Effector memory CD8-positive, alpha-beta T cell (primary cell): ENCODE results near the gene CPA5.

ENCODE experiments used
- ATAC-seq: fragments of 150-1000 bp; cut with Tn5 transposase; replicated peaks from 2 replicates; pipeline ENCODE4 v1.10.0; 2021; ENCODE audit warnings: mild to moderate bottlenecking, moderate library complexity
- DNase-seq, 3 experiments: peaks; one replicate each; pipeline ENCODE4 v3.0.0; 2021
- H3K27ac Mint-ChIP-seq, 2 donors: one replicate each; pipeline ENCODE4 v1.8.0; 2022; ENCODE audit warnings: mild to moderate bottlenecking in 2 of 2, mixed read lengths in 2 of 2, moderate library complexity in 2 of 2
- H3K27me3 Mint-ChIP-seq, 2 donors: one replicate each; pipeline ENCODE4 v1.8.0; 2022; ENCODE audit warnings: mixed read lengths in 2 of 2
- H3K36me3 Mint-ChIP-seq: one replicate; pipeline ENCODE4 v1.8.0; 2022; ENCODE audit warnings: mild to moderate bottlenecking, moderate library complexity, mixed read lengths; ENCODE audit not compliant: insufficient read depth
- H3K4me1 Mint-ChIP-seq, 2 donors: one replicate each; pipeline ENCODE4 v1.8.0; 2022; ENCODE audit warnings: low read depth in 2 of 2, mixed read lengths in 2 of 2
- H3K4me3 Mint-ChIP-seq, 2 donors: one replicate each; pipeline ENCODE4 v1.8.0; 2022; ENCODE audit warnings: mild to moderate bottlenecking in 2 of 2, mixed read lengths in 2 of 2, moderate library complexity in 2 of 2
- H3K9me3 Mint-ChIP-seq, 2 donors: one replicate each; pipeline ENCODE4 v1.8.0; 2022; ENCODE audit warnings: mixed read lengths in 2 of 2
- total RNA-seq, 9 experiments: gene quantifications; one replicate each; lab custom pipeline; 2026; lab: John Stamatoyannopoulos, UW

CPA5 gene, protein sequence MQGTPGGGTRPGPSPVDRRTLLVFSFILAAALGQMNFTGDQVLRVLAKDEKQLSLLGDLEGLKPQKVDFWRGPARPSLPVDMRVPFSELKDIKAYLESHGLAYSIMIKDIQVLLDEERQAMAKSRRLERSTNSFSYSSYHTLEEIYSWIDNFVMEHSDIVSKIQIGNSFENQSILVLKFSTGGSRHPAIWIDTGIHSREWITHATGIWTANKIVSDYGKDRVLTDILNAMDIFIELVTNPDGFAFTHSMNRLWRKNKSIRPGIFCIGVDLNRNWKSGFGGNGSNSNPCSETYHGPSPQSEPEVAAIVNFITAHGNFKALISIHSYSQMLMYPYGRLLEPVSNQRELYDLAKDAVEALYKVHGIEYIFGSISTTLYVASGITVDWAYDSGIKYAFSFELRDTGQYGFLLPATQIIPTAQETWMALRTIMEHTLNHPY
- total RNA-seq, result 0 to 0.72 (median 0.11) reads per million in 9 experiments

DNA sequence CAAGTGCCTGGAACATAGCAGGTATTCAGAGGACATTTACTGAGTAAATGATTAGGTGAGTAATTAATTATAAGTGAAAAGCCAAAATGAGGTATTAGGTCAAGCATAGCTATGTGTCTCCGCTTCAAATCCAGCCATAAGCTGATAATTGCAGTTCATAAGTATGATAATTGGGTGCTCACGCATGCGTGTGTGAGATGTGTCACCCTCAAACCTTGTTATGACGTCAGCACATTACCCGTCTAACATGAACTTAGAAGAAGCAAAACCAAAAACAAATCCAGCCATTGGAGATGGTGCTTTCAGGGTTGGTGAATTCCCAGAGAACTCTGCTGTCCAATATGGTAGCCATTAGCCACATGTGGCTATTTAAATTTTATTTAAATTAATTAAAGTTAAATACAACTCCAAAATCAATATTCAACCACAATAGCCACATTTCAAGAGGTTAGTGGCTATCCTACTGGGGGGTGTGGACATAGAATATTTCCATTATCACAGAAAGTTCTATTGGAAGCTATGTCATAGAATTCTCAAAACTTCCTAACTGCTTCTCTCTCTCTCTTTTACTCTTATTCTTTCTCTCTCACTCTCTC is at the start of gene CPA5:
TSS of gene CPA5 (plus strand) at position 546 of the 596 bp plus-strand sequence. CDS start 1,670 bp downstream, outside the sequence.
- DNase-seq (no peak), ATAC-seq (no peak)
- H3K36me3 Mint-ChIP-seq, result peaks cover 3% of the 10 kb centered on the region
- no peak within 1 kb of the TSS for H3K4me3 Mint-ChIP-seq
- H3K4me1 Mint-ChIP-seq, result no peaks in the 10 kb centered on the region
- H3K27me3 Mint-ChIP-seq, result peaks cover 22 to 36% of the 10 kb centered on the region in 2 donors
- H3K27ac Mint-ChIP-seq, result no peak within 1 kb of the TSS
- no peaks in the 10 kb centered on the region for H3K9me3 Mint-ChIP-seq

DNA sequence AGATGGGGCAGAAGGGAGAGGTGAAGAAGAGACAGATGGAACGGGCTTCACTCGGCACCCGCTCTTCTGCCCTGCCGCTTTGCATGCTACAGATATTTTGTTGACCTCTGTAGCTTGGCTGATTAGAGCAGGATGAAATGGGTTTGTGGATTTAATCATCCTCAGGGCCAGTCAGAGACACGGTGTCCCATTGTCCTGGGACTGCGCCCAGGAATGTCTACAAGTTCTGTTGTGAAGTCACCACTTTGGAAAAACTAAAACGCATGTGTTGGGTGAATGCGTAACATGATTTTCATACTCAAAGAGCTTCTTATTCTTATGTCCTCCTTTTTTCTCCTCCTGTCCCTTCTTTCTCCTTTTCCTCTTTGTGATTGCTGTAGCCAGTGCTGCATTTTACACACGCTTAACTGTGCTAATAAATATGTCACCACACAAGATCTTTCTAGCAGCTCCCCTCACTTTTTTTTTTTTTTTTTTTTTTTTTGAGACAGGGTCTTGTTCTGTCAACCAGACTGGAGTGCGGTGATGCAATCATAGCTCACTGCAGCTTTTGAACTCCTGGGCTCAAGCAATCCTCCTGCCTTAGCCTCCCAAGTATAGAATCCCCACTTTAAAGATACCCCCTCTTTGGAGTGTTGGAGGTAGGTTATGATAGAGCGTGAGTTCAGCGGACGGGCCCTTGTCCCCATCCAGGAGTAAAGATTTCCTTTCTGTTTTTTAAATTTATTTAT is 48.2 kb upstream of the CPA5 start:
- no peak overlapping the region for H3K4me3 Mint-ChIP-seq
- no peaks in the 10 kb centered on the region for H3K4me1 Mint-ChIP-seq
- H3K9me3 Mint-ChIP-seq, result no peaks in the 10 kb centered on the region
- no peak overlapping the region for H3K27ac Mint-ChIP-seq
- H3K36me3 Mint-ChIP-seq, result no peaks in the 10 kb centered on the region
- ATAC-seq (no peak), DNase-seq (no peak)
- H3K27me3 Mint-ChIP-seq, result peaks cover 32 to 63% of the 10 kb centered on the region in 2 donors

DNA sequence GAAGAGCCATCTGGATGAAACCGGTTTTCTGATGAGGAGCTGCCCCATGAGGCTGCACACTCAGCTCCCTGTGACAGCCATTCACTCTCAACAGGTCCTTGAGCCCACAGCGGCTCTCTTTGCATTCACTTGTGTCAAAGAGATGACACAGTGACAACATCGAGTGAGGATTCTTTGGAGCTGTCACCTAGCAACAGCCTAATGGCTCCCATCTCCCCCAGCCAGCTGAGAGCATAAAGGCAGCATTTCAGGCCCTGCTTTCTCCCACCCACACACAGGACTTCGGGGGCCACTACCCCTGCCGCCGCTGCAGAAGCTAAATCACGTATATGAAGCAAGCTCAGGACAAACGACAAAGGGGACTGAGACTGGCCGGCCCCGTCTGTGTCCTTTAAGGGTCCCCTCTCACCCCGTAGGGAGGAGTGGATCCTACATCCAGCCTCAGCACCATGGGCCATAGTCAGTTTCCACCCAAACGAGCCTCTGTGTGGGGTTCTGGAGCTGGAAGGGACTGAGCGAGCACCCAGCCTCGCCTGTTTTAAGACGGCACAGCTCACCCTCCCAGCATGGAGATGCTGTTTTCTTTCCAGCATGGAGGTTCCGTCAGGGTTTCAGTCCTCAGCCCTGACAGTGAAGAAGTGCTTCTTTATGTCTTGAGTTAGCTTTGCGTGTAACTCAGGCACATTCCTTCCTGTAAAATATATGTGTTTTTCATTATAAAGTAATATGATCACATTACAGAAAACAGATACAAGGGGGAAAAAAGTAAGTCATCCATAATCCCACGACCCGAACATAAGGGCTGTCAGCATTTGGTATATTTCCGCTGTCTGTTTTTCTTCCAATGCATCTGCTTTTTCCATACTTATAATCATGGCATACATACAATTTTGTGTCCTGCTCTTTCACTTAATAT is 46.7 kb upstream of the CPA5 start:
- Mint-ChIP-seq H3K36me3 (no peaks in the 10 kb centered on the region), H3K4me3 (no peak overlapping the region), H3K9me3 (no peaks in the 10 kb centered on the region)

DNA sequence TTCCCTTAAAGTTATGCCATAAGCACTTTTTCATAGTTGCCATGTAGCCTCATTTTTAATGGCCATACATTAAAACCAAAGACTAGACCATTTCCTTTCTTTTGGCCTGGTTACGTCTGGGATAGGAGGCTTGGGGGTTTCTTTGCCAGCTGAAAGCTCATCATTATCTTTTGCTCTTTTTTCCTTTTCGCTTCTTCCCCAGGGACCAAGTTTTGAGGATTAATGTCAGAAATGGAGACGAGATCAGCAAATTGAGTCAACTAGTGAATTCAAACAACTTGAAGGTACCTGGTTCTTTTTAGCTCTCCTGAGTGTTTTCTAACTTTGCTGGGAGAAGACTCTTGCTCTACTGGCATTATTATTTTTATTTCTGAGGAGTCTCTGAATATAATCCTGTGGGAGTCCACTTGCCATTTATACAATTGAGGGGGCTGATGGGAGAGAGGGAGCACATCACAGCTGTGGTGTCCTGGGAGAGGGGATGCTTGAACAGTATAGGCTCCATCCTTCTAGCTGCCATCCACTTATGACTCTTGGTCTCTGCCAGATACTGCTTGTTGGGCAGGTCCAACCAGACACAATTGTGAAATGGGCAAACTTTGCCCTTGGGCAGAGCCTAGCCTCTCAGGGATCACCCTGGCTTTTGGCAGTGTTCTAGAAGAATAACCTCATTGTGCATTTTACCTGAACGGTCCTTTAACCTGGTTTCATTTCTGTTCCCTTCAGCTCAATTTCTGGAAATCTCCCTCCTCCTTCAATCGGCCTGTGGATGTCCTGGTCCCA is 45.9 kb upstream of the CPA5 start:
- Mint-ChIP-seq H3K36me3 (no peaks in the 10 kb centered on the region), H3K9me3 (no peaks in the 10 kb centered on the region), H3K4me1 (no peaks in the 10 kb centered on the region), H3K27me3 (peaks cover 37 to 78% of the 10 kb centered on the region in 2 donors), H3K4me3 (no peak overlapping the region), H3K27ac (no peak overlapping the region)
- ATAC-seq, result no peak
- no peak for DNase-seq

More for the DNA sequence above, 46.7 kb upstream of the CPA5 start:
- Mint-ChIP-seq H3K27ac (no peak overlapping the region), H3K27me3 (peaks cover 37 to 75% of the 10 kb centered on the region in 2 donors), H3K4me1 (no peaks in the 10 kb centered on the region)
- ATAC-seq, result no peak
- DNase-seq, result no peak

DNA sequence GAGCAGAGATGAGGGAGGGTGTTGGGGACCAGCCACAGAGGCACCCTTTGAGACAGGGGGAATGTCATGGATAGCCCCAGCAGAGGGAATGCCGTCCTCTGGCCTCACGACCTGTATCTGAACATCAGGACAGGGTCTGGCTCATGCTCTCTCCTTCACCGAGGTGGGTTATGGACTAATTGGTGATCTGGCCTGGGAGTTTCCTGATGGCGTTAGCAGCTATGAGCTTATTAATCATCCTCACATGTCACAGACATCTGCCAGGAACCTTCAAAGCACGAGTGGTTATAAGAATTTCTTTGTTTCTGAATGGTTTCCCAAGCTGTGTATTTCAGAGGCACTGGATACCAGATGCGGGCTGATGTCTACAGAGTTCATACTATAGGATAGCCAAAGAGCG is 44.8 kb upstream of the CPA5 start:
- no peak for ATAC-seq
- Mint-ChIP-seq H3K4me1 (no peaks in the 10 kb centered on the region), H3K27me3 (peaks cover 45 to 85% of the 10 kb centered on the region in 2 donors), H3K9me3 (no peaks in the 10 kb centered on the region), H3K4me3 (no peak overlapping the region), H3K27ac (no peak overlapping the region), H3K36me3 (no peaks in the 10 kb centered on the region)
- no peak for DNase-seq

DNA sequence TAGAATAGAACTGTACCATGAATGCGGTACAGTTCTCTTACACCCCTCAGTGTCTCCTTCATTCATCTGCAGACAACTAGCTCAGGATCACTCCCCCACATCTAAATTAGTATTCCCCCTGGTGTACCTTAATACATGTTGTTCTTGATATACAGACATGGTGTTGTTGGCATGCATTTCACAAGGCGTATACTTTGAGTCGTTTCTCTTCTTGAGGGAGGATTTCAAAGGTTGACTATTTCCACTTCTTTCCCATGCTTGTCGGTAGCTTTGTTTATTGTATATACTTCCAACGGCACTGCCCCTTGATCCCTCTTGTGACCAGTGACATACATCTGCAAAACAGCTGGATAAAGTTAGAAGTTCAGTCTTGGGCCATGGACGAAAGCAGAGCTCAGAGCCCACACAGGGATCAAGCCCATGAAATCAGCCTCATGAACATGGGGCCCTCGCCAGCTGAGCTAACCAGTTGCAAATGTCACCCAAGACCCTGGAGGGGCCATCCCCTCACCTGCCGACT is 43.1 kb upstream of the CPA5 start:
- no peaks in the 10 kb centered on the region for H3K9me3 Mint-ChIP-seq
- no peaks in the 10 kb centered on the region for H3K4me1 Mint-ChIP-seq
- H3K4me3 Mint-ChIP-seq, result no peak overlapping the region
- H3K36me3 Mint-ChIP-seq, result no peaks in the 10 kb centered on the region
- H3K27me3 Mint-ChIP-seq, result peaks cover 48 to 81% of the 10 kb centered on the region in 2 donors
- no peak for ATAC-seq
- peak overlapping the region in 1 of 2 donors; percentile 59 for H3K27ac Mint-ChIP-seq
- no peak for DNase-seq

DNA sequence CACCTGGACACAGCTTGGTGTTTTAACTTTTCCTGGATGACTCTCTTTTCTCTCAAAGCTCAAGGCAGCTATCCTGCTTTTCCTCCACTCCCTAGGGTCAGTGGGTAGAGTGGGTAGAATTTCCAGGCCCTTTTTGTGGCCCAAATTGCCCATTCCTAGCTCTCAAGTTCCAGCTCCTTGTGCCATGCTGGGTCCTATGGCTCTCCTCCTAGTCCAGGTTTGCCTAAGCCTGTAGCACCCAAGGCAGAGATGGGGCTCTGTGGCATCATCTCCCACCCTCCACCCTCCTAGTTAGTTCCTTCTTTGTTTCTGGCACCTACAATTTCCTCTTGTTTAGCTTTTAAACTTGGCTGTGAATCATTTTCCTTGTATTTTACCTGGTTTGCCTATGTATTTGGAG is 42.0 kb upstream of the CPA5 start:
- DNase-seq (no peak), ATAC-seq (no peak)
- peaks cover 48 to 72% of the 10 kb centered on the region in 2 donors for H3K27me3 Mint-ChIP-seq
- H3K36me3 Mint-ChIP-seq, result no peaks in the 10 kb centered on the region
- no peaks in the 10 kb centered on the region for H3K4me1 Mint-ChIP-seq
- no peaks in the 10 kb centered on the region for H3K9me3 Mint-ChIP-seq
- no peak overlapping the region for H3K4me3 Mint-ChIP-seq
- H3K27ac Mint-ChIP-seq, result no peak overlapping the region

DNA sequence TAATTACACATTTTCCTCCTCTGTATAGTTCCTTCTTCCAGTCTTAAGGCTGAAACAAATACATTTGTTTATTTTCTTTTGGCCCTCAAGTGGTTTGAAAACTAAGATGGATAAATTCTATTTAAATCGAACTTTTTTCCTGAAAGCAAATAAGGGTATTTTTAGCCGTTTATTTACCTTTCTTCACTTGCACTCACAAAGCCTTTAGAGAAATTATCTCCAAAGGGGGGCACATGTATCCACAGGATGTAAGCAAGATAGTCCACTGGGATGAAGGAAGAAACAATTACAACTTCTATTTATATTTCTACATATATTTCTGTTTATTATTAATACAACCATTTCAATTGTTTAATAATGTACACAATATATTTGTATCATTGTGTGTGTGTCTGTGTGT is 41.5 kb upstream of the CPA5 start:
- Mint-ChIP-seq H3K27me3 (peaks cover 48 to 68% of the 10 kb centered on the region in 2 donors), H3K4me3 (no peak overlapping the region), H3K9me3 (no peaks in the 10 kb centered on the region), H3K36me3 (no peaks in the 10 kb centered on the region), H3K4me1 (no peaks in the 10 kb centered on the region), H3K27ac (no peak overlapping the region)
- no peak for ATAC-seq
- no peak for DNase-seq

DNA sequence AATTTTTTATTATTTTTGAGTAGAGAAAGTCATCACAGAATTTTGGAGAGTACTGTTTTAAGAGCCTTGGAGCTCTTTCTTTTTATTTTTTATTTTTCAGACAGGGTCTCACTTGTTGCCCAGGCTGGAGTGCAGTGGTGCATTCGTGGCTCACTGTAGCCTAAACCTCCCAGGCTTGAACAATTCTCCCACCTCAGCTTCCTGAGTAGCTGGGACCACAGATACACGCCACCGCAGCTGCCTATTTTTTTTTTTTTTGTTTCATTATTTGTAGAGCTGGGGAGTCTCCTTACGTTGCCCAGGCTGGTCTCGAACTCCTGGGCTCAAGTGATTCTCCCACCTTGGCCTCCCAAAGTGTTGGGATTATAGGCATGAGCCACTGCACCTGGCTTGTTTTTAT is 41.1 kb upstream of the CPA5 start:
- no peak overlapping the region for H3K27ac Mint-ChIP-seq
- no peak for ATAC-seq
- no peaks in the 10 kb centered on the region for H3K36me3 Mint-ChIP-seq
- no peaks in the 10 kb centered on the region for H3K9me3 Mint-ChIP-seq
- H3K27me3 Mint-ChIP-seq, result peaks cover 45 to 63% of the 10 kb centered on the region in 2 donors
- no peaks in the 10 kb centered on the region for H3K4me1 Mint-ChIP-seq
- DNase-seq, result no peak
- H3K4me3 Mint-ChIP-seq, result no peak overlapping the region

DNA sequence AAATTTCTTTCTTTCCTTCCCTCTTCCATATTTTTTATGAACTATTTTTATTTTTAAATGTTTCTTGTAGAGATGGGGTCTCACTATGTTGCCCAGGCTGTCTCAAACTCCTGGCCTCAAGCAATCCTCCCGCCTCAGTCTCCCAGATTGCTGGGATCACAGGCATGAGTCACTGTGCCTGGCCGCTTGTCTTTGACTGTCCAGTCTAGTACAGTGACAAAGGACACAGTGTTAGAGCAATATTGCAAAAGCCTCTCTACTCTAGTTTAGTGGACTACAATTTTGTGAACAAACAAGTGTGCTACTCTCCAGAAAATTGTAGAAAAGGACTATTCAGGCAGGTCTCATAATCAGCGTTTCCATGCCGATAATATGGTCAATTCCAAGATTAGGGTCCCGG is 40.6 kb upstream of the CPA5 start:
- Mint-ChIP-seq H3K4me1 (no peaks in the 10 kb centered on the region), H3K36me3 (no peaks in the 10 kb centered on the region), H3K9me3 (no peaks in the 10 kb centered on the region), H3K4me3 (no peak overlapping the region), H3K27me3 (peaks cover 41 to 59% of the 10 kb centered on the region in 2 donors), H3K27ac (no peak overlapping the region)
- DNase-seq (no peak), ATAC-seq (no peak)

DNA sequence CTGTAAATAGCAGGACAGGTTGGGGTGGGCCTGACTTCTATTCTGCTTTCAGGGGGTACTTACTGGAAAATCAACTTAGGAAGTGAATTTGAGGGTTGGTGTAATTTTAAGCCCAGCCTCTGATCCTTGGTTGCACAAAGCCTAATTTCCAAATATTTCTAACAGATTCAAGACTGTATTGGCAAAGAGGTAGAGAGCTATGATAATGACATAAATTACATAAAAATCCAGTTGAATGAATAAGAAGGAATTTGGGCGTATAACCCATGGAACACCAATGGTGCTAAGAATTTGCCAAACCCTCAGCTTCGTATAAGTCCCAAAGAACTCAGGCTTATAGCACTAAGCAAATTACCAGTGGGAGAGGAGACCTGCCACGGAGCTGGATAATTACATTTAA is 39.7 kb upstream of the CPA5 start:
- Mint-ChIP-seq H3K36me3 (no peaks in the 10 kb centered on the region), H3K4me1 (no peaks in the 10 kb centered on the region), H3K27ac (no peak overlapping the region), H3K27me3 (peaks cover 36 to 55% of the 10 kb centered on the region in 2 donors), H3K9me3 (no peaks in the 10 kb centered on the region), H3K4me3 (no peak overlapping the region)
- ATAC-seq, result no peak
- DNase-seq, result no peak

DNA sequence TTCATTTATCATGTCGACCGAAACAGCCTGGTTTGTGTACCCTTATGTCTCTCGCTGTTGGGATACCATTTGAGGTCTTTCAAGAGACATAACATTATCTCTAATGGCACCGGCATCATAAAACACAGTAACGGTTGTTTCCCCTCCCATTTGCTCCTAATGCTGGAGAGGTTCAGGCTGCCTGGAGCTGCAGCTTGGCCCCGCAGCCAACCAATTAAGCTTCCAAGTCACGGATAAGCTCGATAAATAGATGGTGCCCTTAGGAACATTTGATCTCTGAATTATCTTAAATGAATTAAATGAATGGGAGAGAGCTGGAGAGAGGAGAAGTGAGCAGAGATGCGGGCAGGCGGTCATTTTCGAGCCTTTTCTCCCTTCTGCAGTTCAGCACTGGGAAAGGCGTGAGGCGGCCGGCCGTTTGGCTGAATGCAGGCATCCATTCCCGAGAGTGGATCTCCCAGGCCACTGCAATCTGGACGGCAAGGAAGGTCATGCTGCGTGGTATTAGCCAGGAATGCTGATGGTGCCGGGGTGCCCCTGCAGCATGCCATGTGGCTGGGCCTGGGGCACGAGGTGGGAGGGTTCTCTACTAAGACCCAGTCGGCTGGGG is 39.1 kb upstream of the CPA5 start:
- peaks cover 31 to 48% of the 10 kb centered on the region in 2 donors for H3K27me3 Mint-ChIP-seq
- ATAC-seq, result no peak

More for the DNA sequence above, 39.1 kb upstream of the CPA5 start:
- DNase-seq, result no peak
- Mint-ChIP-seq H3K4me3 (no peak overlapping the region), H3K9me3 (no peaks in the 10 kb centered on the region), H3K36me3 (no peaks in the 10 kb centered on the region), H3K4me1 (no peaks in the 10 kb centered on the region), H3K27ac (no peak overlapping the region)
